Measurements from ENCODE around the gene PNMA1. TPM values are rescaled to one million over a fixed set of nuclear protein-coding genes. Genes with fewer than 3 reads are reported as not detected.

PNMA1 gene
- total and polyA plus RNA-seq, 2 of the 13 experiments (the other 11 are each of a cell fraction or from before 2014, with no cell fraction given): 7.0 to 8.3 TPM

GRCh38 chr14:73759714-73760597 lies 45.8 kb upstream of the PNMA1 start (continued):
- TF ChIP-seq DRAP1 (CRISPR knock-in tag; IDR thresholded peaks at IDR 0.05) (peak; percentile 77), HMGXB4 (CRISPR knock-in tag; IDR thresholded peaks at IDR 0.05; ENCODE audit: borderline replicate concordance in 1 of 2, low read depth in 1 of 2) (peak; percentile 74 to 83; a peak in 3 of 4 replicates), RFXAP (CRISPR knock-in tag; IDR thresholded peaks at IDR 0.05; ENCODE audit: borderline replicate concordance) (peak; percentile 28; the same call in 1 of the 2 replicates), ADNP (CRISPR knock-in tag; IDR thresholded peaks at IDR 0.05) (peak; percentile 55; the same call in 1 of the 2 replicates), ZNF121 (CRISPR knock-in tag; IDR thresholded peaks at IDR 0.05) (peak; percentile 96), TFDP2 (CRISPR knock-in tag; IDR thresholded peaks at IDR 0.05) (peak; percentile 85), SMC3 (IDR thresholded peaks at IDR 0.05; ENCODE audit: low read length) (peak; percentile 36; the same call in 1 of the 2 replicates), ZNF543 (CRISPR knock-in tag; IDR thresholded peaks at IDR 0.05) (peak; percentile 95), ZSCAN29 (CRISPR knock-in tag; conservative IDR thresholded peaks at IDR 0.05) (peak; percentile 84), ZNF800 (CRISPR knock-in tag; IDR thresholded peaks at IDR 0.05) (peak; percentile 73; the same call in 1 of the 2 replicates), HNF4G (IDR thresholded peaks at IDR 0.05; ENCODE audit: borderline replicate concordance, low read depth, low read length) (peak; percentile 49; the same call in 1 of the 2 replicates), HNF4G (CRISPR knock-in tag; IDR thresholded peaks at IDR 0.05; ENCODE audit: borderline replicate concordance, low read depth) (peak; percentile 31; the same call in 1 of the 2 replicates), ZNF503 (CRISPR knock-in tag; IDR thresholded peaks at IDR 0.05) (0 out of 2 replicates have a peak, but pooled peaks have one; percentile 25), ZNF703 (CRISPR knock-in tag; IDR thresholded peaks at IDR 0.05; ENCODE audit: borderline replicate concordance) (0 out of 2 replicates have a peak, but pooled peaks have one; percentile 61), SIX1 (CRISPR knock-in tag; IDR thresholded peaks at IDR 0.05; ENCODE audit: borderline replicate concordance) (no peak), ZNF777 (CRISPR knock-in tag; IDR thresholded peaks at IDR 0.05) (peak; percentile 51; the same call in 1 of the 2 replicates), E2F1 (CRISPR knock-in tag; IDR thresholded peaks at IDR 0.05) (peak; percentile 46; the same call in 1 of the 2 replicates)

Data from HepG2 (cell line).